K562 treated with DMSO at 1 percent for 12 hours (cell line): ENCODE measurements around the gene CTBS. TPM values are rescaled to one million over a fixed set of nuclear protein-coding genes. Genes with fewer than 3 reads are reported as not detected.

ENCODE experiments used
- total RNA-seq: library from RNA; unstranded; fragments of 300-600 nt; gene quantifications from 2 replicates; pipeline ENCODE4 v1.2.3, GENCODE V29; 2022; ENCODE audit not compliant: insufficient read depth

The CTBS gene, protein sequence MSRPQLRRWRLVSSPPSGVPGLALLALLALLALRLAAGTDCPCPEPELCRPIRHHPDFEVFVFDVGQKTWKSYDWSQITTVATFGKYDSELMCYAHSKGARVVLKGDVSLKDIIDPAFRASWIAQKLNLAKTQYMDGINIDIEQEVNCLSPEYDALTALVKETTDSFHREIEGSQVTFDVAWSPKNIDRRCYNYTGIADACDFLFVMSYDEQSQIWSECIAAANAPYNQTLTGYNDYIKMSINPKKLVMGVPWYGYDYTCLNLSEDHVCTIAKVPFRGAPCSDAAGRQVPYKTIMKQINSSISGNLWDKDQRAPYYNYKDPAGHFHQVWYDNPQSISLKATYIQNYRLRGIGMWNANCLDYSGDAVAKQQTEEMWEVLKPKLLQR
- 6.4 and 14.4 TPM in 2 replicates for total RNA-seq

DNA sequence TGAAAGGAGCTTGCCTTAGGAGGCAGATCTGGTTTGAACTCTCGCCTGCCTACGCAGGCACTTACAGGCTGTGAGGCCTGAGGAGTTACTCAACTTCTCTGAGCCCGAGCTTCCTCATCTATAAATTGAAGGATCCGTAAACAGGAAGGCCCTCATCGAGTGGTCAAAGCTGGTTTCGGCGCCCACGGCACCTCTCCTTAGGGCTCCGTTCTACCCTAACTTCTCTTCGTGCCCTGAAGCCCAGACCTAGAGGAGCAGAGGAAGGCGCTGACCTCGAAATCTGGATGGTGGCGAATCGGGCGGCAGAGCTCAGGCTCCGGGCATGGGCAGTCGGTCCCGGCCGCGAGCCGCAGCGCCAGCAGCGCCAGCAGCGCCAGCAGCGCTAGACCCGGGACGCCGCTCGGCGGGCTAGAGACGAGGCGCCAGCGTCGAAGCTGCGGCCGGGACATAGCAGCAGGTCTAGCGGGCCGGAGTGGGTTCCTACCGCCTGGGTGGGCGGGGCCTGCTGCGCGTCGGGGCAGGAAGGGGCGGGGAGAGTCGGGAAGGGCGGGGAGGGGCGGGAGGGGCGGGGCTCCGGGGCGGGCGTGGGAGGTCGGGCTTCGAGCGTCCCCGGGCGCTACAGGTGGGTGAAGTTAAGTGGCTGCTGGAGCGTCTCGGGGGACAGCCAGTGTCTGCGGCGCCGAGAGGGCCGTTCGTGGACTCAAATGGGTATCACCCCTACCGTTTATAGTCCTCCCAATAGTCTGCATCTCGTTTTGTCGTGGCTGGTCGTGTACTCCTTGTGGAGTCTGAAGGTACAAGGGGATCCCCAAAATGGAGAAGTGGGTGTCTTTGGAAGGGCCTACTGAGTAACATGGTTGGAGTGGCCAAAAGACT lies at the start of gene CTBS:
Gene CTBS, minus strand, starts transcription at position 474 of the 876 bp plus-strand sequence. Its CDS starts 25 bp downstream, at position 449.

DNA sequence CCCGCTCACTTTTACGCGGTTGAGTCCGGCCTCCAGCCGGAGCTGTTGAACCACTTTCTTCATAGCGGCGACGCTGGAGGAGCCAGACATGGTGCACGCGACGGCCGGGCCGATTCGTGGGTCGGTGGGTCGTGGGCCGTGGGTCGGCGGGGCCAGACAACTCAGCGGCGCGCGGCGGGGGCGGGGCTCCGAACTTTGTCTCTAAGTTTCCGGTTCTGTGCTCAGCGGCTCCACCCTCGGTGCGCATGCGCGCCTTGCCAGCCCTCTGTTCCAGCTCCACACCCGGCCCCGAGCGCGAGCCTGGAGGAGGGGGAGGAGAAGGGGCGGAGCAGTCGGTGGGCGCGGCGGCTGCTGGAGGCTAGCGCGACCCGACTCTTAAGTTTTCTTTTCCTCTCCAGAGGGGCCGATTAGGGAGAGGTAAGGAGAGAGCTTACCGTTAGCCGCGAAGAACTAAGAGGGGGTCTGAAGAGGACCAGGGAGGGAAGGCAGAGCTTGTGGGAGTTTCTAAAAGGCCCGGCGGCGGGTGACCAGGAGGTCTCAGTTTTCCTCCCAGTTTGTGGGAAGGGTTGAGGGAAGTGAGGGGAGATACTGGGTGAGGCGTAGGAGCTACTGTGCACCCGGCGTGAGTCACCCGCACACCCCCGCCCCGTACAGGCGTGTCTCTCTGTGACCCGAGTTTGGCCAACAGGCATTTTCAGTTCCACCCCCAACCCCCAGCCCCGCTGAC lies 68.1 kb downstream of the CTBS start, which contains the start of the genes GNG5 and SPATA1:
Gene GNG5, minus strand, starts transcription at position 580 of the 727 bp plus-strand sequence. Its CDS starts 490 bp downstream, at position 90.
Gene SPATA1, plus strand, starts transcription at position 385 of the 727 bp plus-strand sequence. CDS start 9,974 bp downstream, outside the sequence.

Other genes with a start within 250 kb of the CTBS start
- not detected in 2 replicates for gene DNASE2B, start 176.0 kb downstream of the CTBS start, total RNA-seq
- gene RPF1, start 95.2 kb downstream of the CTBS start, total RNA-seq, result 37.5 and 53.3 TPM in 2 replicates
- not detected in 2 replicates for gene SPATA1, start 68.1 kb downstream of the CTBS start, total RNA-seq
- 179 and 244 TPM in 2 replicates for gene GNG5, start 67.9 kb downstream of the CTBS start, total RNA-seq
- gene SSX2IP, start 116.0 kb upstream of the CTBS start, total RNA-seq, result 14.4 and 38.3 TPM in 2 replicates